A172 (cell line): ENCODE results near the gene SPATC1L. TPM values are rescaled to one million over a fixed set of nuclear protein-coding genes. Genes with fewer than 3 reads are reported as not detected.

Experiments used
- DNase-seq: peaks from one replicate; pipeline ENCODE4 v3.0.0-alpha.2; 2015; ENCODE audit warnings: low spot score
- total RNA-seq: library from RNA; depleted of rRNA; stranded (reverse); fragments of >200 nt; shearing (Covaris generic); gene quantifications from 2 replicates; pipeline ENCODE4 v1.2.3, GENCODE V29; 2014

The SPATC1L gene
- total RNA-seq, 1 experiment from 2014 or later: 16.0 TPM

DNA sequence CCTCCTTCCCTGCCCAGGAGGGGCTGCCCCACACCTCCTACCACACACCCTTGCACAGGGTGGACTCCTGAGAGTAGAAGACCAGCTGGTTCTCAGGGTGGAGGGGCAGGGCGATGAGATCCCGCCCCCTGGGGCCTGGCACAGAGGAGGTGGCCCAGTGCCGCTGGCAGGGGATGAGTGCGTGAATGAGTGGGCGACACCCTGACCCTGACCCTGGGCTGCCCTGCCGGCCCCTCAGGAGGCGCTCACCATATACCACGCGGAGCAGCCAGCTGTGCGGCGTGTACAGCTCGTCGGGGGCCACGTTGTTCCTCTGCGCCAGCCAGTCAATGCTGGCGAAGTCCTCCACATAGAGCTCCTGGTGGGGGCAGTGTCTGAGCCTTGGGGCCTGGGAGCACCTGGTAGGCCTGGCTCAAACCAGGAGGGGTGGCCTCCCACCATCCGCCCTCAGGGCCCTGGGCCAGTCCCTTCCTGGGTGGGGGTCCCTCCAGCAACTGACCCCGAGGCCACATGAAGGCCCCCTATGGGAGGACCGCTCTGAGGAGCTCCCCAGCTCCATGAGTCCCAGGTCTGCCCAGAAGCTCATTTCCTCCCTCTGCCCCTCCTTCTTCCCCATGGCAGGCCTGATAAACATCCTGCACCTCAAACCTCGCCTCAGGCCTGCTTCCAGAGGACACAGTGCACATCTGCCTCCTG, 31.3 kb upstream of the SPATC1L start:
- no peak for DNase-seq

DNA sequence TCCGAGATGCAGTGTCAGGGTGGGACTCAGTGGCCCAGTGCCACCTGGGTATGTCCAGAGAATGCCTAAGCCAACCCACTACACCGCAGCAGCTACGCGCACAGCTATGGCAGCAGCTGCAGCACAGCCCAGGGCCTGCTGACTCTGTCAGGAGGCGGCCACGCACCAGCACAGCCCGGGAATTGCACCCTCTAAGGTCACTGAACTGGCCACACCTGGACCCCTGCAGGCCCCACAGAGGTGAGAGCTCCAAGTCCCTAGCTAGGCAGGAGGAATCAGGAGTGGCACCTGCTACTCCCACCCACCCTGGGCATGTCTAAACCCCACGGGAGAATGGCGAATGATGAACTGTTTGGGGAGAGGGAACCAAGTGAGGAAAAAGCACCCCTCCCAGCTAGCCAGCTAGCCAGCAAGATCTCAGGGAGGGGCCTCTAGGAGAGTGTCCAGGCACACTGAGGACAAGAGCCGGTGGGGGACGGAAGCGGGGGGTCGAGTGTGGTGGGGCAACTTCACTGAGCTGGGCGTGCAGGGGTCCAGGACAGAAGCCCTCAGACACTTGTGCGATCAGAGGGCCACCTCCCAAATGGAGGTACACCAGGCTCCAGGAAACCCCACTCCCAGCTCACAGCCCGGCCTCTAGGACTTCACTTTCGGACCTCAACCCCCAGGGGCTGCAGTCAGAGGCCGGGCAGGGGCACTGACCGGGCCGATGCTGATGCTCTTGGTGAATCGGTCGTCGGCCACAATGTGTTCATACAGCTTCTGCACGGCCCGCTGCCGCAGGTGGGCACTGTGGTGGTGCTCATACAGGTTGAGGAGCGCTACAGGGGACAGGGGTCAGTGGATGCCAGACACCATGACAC, 30.4 kb upstream of the SPATC1L start:
- no peak for DNase-seq

DNA sequence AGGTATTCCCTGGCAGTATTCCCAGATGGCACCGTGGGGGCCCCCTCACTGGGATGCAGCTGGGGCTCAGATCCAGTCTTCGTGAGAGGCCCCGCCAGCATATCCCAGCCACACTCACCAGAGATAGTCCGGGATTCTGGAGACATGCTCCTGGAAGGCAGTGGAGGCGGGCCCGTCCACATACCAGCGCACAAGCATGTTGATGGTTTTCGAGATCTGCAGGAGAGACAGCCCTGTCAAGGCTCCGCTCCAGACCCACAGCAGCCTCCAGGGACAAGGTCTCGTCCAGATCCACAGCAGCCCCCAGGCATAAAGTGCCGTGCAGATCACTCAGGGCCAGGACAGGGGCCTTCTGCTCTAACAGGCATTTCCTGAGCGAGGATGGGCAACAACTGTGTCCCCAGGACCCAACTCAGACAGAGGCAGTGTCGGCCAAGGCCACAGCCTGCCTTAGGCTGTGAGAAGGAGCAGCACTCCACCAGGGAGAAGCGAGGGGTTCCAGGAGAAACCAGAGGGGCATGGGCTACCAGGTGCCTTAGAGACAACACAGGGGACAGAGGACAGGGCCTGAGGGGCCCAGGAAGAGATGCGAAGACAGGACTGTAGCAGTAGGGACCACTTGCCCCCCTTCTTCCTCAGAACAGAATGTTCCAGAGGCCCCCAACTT, 29.5 kb upstream of the SPATC1L start:
- DNase-seq: no peak

DNA sequence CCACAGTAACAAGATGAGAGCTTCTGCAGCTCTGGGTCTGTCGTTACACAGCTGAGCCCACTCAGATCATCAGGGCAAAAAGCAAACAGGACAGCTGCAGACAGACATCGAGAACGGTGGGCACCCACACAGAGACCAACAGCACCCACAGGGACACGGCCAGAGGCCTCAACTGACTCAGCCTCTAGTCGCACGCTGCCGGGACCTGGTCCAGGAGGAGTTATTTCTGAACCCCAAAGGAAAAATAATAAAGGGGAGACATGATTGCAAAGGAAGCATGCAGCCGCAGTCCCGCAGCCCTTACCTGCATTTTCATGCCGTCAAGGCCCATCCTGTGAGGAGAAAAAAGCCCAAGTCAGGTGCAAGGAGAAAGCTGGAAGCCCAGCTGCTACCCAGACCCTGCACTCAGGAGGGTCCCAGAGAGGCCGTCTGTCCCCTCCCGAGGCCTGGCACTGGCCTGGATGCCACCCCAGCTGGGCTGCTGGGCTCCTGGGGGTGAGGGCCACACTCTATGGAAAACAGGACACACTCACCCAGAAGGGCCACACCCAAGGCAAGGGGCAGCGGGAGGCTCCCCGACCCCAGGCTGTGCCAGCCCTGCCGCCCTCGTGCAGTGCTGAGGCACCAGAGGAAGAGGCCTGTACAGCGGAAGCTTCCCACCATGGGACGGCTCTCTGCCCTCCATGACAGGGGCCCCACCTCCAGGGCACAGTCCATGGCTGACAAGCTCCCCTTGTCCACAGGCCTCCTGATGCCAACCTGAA, 28.6 kb upstream of the SPATC1L start:
- DNase-seq: no peak

DNA sequence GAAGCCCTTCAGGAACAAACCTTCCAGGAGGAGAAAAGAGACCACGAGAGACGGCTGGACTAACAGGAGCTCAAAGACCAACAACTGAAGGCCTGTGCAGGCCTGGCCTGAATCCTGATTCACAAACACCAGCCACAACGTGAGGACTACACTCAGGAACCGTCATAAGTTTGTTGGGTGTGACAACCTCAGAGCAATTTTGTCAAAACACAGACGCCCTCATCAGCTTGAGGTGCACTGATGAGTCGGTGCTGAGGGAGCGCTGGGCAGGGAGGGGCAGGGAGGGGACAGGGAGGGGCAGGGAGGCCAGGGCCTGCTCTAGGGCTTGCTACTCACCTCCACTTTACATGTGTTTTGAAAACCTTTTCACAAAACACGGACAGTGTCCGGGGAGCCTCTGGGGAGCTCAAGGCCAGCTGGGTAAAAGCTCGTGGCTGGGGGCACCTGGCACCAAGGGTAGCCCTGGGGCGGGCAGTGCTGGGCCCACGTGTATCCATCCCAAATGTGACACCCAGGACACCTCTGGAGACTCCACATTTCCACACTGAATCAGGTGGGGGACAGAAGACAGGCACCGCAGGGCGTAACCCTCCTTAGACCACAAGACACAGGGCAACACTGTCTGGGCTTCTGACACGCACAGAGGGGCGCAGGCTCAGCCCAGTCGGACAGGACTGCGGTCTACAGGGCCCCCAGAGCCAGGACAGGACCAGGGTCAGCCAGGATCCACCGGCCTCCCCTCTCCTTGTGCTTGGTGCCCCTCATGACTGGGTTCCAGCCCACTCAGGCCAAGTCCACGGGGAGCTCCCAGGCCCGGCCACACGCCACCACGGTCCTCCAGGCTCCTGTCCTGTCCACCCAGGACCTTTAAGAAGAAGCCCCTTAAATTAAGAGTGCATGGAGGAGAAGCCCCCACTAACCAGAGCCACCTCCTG, 27.8 kb upstream of the SPATC1L start:
- no peak for DNase-seq

DNA sequence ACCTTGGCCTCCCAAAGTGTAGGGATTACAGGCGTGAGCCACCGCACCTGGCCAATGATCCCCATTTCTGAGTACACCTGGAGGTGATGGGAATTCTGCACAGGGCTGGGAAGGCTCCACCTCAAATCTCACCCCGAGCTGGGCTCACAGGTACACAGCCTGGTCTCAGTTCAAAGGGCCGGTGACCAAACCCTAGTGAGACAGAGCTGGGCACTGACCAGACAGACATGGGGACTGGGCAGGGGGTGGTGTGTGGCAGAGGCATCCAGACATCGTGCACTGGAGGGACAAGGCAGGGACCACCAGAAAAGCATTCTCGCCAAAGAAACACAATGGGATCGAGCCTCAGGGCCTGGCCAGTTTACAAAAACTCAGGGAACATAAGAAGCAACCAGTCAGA, 27.1 kb upstream of the SPATC1L start:
- no peak for DNase-seq

DNA sequence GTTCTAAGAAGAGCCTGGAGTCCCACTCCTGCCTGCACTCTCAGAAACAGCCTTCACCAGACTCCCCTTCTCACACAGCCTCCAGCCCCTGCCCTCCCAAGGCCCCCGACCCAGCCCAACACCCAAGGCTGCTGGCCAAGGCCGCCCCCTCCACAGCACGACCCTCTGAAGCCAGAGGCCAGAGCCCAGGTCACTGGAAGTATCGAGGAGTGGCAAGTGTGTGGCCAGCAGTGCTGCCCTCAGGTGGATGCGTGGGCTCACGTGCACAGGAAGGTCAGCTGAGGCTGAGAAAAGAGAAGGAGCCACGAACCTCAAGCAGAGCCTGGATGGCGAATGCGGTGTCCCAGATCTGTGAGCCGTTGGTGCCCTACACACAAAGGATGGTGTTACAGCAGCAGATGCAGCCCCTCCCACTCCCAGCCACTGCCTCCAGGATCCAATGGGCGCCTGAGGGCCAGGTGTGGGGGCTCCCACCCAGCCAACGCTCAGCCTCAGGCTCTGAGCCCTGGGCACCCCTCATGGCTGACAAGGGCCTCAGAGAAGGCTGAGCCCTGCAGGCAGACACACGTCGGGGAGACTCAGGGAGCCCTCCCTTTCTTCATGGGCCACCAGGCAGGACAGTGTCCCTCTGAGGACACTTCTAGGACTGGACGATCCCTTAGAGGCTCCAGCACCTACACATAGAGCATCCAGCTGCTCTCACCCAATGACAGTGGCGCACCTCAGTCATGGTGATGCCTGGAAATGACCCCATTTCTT, 26.3 kb upstream of the SPATC1L start:
- no peak for DNase-seq

DNA sequence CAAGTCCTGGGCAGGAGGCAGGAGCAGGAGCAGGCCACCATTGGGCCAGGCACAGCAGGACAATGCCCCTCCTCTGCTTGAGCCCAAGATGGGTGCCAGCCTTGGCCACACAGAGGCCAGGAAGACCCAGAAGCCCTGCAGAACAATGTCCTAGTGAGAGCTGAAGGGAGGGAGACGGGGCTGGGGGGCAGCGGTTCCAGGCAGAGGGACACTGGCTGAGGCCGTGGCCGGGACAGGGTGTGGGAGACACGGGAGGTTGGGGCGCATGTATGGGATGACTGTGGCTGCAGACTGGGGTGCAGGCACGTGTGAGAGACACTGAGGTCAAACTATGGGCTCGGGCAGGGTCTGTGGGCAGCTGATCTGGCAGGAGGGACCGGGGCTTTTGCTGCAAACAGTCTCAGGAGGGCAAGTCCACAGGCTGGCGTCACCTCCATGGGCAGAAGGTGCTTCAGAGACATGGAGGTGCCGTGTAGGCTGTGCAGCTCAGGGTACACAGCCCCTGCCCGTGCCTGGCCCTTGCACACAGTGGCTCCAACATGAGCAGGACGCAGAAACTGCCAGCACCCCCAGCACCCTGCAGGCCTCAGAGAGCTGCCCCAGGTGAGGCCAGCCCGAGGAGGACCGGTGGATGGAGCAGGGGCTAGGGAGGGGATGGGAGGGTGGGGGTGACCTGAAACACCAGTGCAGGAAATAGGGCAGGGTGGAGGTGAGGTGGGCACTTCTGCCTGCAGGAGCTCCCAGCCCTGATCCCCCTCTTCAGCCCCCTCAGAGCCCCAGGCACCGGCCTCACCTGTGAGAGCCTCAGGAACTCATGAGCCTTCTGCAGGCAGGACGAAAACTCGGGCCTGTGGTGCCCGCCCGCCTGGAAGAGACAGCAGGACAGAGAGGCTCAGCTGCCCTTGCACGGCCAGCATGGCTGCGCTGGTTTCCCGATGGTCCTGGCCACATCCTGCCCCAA, 24.8 kb upstream of the SPATC1L start:
- no peak for DNase-seq

DNA sequence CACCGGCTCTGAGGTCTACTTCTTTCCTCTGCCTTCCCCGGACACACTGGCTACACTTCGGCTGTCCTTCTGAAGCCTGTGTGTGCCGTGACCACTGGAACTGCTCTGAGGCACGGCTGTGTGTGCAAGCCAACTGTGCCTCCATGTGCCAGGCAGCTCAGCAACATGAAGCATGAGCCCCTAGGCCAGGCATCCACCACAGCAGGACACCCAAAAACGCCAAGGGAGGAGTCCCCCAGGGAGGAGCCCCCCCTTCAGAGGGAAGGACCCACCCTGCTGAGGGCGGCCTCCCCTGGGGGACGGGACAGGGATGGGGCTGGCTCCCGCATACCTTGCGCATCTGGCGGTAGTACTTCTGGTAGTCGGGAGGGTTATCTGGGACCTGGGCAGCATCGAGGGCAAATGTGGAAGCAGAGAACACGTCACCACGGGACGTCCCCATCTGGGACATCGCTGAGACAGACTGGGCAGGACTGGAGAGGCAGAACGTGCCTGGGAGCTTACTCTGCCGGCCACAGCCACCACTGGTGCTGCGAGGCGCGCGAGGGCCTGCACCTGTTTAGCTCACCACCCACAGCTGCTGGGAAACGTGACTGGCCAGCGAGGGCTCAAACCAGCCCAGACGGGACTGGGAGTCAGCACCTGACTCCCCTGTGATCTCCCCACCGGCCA, 23.8 kb upstream of the SPATC1L start:
- no peak for DNase-seq

DNA sequence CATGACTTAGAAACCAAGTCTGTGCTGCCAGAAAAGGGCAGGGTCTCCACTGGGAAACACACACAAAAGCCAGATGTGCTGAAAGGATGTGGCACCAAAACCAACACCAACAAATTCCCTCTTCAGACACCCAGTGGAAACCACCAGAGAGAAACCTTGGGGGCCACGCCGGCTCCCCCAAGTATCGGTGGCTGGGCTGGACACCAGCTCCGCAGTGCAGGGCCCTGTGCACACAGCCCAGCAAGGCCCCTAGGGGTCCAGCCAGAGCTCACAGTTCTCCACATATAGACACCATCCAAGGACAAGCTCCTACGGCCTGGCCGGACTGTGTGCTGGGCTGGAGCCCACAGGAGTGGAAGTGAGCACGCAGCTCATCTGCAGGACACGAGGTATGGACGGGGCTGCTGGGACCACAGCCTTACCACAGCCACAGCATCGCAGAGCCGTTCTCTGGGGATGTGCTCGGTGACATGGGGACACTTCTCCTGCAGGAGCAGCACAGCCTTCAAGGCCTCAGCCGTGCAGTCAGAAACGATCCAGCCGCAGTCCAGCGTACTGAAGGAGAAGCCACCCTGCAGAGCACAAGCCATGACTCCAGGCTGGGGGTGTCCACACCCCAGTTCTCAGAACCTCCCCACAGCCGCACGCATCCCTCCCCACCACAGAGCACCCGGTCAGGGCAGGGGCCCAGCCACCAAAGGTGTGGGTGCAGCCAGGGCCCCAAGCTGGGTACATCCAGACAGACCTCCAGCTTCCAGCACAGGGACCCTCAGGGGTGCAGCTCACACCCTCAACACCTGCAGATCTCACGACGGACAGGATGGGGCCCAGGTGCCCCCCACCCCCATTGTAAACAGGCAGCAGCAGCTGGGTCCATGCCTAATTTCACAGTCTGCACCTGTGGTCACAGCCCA, 23.0 kb upstream of the SPATC1L start:
- no peak for DNase-seq

DNA sequence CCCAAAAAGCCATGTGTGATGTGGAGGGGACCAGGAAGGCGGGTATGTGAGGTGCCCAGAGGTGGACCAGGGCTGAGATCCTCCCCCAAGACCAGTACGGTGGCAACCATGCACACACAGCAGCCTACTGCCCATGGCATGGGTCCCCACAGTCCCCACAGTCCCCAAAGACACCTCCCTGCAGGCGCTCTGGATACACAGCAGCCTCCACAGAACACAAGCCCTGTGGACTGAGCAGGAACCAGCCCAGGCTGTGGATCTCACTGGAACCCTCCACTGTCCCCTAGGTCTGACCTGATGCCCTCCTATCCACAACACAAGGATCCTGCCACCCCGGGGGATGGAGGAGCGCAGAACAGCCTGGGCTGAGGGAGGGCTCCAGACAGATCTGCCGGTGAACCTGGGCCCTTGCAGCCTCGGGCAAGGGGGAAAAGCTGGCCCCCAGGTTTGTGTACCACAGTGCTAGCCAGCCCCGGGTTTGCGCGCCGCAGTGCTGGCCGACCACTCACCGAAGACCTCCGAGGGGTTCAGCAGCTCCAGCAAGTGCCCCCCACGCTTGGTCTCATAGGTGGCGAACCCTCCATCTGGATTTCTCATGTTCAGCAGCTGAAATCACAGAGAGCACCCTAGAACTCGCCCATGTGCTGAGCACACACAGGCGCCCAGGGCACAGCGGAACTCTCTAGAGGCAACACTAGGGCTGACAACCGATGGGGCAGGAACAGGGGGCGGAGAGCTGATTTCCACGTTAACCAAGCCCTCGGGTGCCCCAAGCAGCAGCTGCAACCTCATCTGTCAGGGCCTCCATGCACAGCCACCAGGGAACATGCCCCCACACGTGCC, 22.1 kb upstream of the SPATC1L start:
- no peak for DNase-seq

DNA sequence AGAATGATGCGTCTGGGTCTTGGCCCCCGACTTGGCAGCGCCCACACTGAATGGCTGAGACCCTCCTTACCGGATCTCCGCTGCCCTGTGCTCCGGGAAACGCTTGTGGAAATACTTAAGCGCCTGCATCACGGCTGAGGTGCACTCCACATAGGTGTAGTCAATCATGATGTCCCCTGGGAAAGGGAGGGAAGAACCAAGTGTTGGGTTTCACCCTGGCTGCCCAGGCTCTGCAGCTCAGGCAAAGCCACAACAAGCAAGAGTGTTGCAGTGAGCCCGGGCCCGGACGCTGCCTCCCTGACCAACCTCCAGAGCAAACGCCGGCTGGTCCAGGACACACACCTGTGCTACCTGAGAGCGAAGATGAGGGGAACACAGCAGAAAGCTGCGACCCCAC, 21.5 kb upstream of the SPATC1L start:
- DNase-seq: no peak

DNA sequence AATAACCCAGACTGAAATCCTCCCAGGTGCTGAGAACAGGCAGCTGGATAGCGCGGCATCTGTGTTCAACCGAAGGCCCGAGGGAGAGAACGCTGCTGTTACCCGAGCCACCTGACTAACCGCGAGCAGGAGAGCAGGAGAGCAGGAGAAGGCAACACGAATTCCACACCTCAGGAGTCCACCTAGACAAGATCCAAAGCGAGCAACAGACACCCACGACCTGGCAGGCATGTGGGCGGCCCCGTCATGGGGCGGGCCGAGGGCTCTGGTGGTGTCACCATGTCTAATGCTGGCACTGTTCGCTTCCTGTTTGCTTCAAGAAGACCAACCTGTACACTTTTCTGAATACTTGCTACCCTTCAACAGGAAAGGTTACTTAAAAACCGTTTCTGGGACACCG, 20.9 kb upstream of the SPATC1L start:
- no peak for DNase-seq

DNA sequence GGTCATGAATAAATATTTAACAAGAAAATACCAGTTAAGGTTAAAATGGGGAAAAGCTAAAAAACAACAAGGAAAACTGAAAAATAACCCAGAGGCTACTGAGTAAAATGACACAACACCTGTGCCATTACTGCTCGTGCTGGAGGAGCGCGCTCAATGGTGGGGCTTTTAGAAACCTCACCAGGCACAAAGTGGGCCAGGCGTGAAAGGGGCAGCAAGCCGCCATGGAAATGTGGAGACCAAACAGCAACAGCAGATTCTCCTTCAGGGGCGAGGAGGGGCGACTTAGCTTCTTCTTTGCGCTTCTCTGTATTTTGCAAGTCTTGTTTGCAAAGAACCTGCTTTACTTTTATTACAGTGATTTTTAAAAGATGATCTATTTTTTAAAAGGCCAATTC, 18.9 kb upstream of the SPATC1L start:
- DNase-seq: no peak

DNA sequence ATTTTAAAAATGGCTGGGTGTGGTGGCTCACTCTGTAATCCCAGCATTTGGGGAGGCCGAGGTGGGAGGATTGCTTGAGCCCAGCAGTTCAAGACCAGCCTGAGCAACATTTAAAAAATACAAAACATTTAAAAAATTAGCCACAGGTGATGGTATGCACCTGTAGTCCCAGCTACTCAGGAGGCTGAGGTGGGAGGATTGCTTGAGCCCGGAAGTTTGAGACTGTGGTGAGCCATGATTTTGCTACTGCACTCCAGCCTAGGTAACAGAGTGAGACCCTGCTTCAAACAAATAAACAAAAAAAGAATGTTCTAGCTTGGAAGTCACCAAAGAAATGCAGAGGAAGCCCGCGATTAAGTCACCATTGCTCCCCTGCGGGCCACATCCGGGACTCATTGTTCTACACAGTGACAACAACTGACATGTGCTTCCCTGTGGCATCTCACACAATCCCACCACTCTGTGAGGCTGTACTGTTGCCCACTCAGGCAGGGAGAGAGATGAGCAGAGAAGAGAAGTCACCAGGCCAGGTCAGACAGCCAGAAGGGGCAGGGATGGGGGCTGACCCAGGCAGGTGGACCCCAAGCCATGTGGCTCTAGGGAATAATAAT, 18.4 kb upstream of the SPATC1L start:
- no peak for DNase-seq
